ENCODE data around the gene NOL4L.

NOL4L gene

DNA sequence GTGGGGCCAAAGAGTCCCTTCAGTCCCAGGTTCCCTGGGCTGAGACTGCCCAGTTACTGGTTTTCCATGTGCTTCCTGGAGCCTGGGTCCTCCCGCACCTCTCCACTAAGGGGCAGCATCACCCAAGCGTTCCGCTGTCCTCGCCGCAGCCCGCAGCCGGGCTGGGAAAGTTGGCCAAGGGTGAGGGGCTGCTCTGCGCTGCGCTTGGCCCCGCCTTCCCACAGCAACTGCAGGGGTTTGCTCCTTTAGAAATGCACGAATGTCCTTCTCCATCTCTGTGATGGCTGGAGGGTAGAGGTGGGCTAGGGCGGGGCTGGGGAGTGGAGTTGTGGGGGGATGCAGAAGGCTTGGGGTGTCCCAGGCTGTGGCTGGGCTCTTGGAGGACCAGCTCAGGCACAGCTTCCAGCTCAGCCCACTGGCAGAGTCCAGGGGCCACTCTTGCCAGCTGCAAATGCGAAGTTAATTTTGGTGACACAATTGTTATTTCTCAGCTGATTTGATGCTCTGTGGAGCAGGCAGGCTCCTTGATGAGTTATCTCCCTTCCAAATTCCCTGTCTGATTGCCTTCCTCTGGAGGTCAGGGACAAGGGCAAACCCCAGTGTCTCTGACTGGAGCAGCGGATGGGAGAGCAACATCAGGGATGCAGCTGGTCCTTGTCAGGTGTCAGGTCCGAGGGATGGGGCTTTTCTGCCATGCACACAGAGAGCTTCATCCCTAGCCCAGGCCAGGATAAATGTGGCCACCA, 63.2 kb downstream of the NOL4L start:
- DNase-seq: peak; percentile 67 to 69

GRCh38 chr20:32520927-32521203, 64.3 kb downstream of the NOL4L start:
- DNase-seq: no peak

DNA sequence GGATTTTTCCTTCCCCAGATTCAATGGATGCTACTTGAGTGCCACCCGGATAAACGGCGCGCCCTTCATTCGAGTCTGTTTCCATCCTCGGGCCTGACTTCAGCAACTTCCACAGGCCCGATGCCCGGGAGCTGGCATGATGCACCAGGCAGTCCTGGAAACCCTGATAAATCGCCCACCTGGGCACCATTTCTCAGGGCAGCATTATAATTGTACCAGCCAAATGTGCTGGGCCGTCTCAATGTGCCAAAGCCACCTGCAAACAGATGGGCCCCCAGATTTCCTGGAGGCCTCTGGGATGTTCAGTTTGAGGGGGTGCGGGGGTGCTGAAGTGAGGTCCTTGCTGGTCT, 65.8 kb downstream of the NOL4L start:
- no peak for DNase-seq

DNA sequence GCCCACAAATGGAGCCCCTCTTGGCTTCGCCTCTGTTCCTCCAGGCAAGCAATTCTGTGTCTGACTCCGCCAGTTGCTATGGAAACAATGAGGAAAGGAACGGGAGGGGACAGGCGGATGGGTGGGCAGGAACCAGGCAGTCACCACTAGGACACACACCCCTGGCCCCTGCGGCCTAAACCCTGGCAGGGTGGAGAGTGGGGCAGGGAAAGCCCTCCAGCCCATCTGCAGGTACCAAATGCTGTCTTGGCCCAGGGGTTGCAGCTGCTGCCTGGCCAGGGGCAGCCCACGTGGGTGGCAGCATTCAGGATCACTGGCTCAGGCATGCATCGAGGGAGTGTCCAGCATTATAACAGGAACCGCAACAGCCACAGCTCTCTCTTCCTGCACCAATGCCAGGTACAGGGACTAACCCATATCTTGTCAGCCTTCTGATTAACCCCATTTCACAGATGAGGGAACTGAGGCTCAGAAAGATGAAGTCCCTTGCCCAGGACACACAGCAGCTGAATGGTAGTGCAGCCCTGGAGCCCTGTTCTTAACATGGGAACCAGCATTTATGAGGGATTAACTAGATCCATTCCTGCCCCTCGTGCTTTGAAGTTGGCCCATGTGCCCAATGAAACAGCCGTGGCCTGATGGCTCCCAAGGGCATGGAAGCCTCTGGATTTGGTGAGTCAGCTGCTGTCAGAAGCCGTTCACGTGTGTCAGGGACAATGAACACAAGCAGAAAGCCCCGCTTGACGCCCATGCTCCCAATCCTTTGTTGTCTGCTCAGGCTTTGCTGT, 66.3 kb downstream of the NOL4L start:
- DNase-seq: no peak

GRCh38 chr20:32517914-32518592, 67.1 kb downstream of the NOL4L start:
- DNase-seq: no peak

- no peak for DNase-seq
Measured at GRCh38 chr20:32517518-32517873, 67.6 kb downstream of the NOL4L start.

DNA sequence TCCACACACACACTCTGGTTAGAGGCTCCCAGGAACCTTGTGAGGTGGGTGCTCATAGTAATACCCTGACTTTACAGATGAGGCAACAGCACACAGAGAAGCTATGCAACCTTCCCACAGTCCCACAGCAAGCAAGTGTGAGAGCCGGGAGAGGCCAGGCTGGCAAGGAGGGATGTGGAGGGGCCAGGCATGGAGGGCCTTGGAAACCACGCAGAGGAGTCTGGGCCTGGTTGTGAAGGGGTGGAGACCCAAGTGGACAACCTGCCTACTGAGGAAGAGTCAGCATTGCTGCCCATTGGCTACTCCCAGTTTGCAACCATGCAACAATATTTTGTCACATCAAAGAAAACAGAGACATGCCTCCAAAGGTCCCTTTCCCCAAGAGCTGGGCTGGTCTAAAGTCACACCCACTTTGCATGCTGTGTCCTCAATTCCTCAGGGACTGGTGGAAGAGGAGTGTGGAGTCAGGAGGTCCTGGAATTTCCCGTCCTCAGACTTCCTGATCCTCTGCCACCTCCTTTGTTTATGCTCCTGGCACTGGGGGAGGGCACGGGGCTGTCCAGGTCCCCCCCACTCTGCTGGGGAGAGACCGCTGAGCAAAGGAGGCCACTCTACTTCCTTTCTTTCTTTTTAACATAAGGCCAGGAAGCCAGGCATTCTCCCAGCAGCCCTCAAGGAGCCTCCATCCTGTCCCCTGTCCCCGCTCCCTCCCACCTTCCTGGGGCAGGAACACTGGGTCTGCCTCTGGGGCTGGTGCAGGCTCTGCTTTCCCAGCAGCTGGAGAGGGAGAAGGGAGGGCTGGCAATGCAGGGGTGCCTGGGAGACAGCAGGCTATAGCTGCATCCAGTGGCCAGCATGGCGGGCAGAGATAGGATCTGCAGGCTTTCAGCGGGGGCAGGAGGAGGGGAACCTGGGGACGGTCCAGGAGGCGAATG, 68.3 kb downstream of the NOL4L start:
- no peak for DNase-seq

- DNase-seq: no peak
Measured at GRCh38 chr20:32515631-32516101, 69.5 kb downstream of the NOL4L start.

GRCh38 chr20:32514760-32515159, 70.4 kb downstream of the NOL4L start:
- no peak for DNase-seq

DNA sequence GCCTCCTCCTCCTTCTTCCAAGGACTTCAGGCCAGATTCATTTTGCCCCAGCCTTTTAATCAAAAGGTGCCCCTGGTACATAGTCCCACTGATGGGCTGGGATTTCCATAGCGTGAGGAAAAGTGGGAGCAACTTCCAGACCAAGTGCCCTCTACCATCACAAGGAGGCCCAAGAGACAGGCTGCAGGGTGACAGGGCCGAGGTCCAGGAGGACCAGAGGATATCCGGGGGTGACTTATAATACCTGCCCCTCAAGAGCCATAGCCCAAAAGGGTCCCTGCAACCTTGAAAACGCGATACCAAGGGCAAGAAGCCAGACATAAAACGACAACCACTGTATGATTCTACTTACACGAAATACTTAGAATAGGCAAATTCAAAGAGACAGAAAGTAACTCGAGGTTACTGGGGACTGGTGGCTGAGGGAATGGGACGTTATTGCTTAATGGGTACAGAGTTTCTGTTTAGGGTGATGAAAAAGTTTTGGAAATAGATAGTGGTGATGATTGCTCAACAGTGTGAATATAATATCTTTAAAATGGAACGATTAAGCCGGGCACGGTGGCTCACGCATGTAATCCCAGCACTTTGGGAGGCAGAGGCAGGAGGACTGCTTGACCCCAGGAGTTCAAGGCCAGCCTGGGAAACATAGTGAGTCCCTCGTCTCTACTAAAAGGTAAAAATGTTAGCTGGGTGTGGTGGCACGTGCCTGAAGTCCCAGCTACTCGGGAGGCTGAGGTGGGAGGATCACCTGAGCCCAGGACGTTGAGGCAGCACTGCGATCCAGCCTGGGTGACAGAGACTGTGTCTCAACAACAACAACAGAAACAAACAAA, 71.9 kb downstream of the NOL4L start:
- DNase-seq: no peak

- DNase-seq: no peak
Measured at GRCh38 chr20:32512047-32512385, 73.1 kb downstream of the NOL4L start.

GRCh38 chr20:32511358-32512046, 73.6 kb downstream of the NOL4L start:
- DNase-seq: no peak

DNA sequence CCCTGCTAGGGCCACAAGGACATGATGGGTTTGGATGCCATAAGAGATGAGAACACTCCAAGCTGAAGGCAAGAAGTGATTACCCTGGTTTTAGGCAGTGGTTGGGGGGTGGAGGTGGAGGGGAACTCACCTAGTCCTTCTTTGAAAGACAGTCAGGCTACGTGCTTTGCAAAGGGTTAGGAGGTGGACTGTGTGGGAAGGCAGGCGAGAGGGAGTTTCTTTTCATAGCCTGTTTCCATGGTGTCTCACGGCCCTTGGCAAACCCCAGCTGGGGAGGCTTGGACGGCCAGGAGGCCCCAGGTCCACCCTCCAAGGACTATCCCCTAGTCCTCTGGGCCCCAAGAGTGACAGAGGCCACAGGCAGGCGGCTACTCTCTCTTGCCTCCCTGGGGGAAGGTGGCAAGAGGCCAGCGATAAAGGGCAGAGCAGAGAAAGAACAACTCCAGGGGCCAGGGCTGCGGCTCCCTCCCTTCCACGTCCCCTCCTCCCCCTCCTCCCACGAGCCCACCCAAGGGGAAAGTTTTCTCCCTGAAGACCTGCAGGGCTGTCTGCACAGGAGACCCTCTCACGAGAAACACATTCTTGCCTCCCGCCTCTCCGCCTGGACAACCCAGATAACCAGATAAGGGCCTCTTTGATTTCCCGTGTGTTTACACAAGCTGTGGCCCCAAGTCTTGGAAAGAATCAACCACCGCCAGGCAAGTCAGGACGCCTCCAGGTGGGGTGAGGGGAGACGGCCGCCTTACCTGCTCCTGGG, 74.4 kb downstream of the NOL4L start:
- DNase-seq: no peak

GRCh38 chr20:32510120-32510600, 75.0 kb downstream of the NOL4L start:
- no peak for DNase-seq

GRCh38 chr20:32509639-32510066, 75.5 kb downstream of the NOL4L start:
- DNase-seq: peak; percentile 28 to 50

DNA sequence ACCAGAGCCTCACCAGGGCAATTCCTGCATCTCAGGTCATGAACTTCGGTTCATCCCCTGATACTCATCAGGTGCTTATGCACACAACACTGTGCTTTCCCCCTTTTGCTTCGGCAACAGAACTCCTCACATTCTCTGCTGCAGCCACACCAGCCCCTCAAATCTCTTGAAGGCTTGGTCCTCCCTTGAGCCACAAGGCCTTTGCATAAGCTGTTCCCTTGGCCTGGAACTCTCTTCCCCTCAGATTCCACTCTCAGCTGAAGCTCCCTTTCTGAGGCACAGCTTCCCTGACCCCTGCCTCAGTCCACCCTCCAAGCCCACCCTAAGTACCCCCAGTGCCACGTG, 76.4 kb downstream of the NOL4L start:
- DNase-seq: no peak

DNA sequence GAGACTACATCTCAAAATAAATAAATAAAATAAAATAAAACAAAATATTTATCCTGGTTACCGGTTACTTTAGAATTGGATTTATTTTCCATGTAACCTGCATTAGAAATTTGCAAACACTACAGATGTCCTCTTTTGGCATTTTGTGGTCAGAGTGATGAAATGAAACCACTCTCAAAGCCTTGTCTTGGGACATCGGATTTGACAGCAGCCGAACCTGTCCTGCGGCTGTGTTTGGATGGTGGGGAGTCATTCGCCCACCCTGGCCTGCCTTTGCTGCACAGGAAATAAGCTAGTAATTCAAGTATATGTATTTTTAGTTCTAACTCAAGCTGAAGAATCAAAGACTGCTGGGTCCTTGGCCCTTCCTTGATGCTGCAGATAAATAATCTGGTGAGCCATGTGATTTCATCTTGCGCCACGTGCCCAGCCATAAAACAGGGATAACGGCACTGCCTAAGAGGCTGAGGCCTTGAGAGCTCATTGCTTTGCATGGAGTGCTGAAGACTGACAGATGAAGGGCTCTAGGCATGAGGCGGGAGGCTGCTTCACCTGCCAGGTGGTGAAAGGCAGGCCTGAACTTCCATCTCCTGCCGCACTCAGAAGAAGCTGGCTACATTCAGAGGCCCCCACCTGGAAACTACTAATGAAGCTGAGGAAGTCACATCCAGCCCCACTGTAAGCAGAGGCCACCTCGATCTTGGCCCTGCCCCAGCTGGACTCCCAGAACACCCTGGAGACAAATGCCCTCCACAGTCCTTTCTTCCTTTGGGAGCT, 76.9 kb downstream of the NOL4L start:
- no peak for DNase-seq

GRCh38 chr20:32506721-32507120, 78.4 kb downstream of the NOL4L start:
- no peak for DNase-seq

DNA sequence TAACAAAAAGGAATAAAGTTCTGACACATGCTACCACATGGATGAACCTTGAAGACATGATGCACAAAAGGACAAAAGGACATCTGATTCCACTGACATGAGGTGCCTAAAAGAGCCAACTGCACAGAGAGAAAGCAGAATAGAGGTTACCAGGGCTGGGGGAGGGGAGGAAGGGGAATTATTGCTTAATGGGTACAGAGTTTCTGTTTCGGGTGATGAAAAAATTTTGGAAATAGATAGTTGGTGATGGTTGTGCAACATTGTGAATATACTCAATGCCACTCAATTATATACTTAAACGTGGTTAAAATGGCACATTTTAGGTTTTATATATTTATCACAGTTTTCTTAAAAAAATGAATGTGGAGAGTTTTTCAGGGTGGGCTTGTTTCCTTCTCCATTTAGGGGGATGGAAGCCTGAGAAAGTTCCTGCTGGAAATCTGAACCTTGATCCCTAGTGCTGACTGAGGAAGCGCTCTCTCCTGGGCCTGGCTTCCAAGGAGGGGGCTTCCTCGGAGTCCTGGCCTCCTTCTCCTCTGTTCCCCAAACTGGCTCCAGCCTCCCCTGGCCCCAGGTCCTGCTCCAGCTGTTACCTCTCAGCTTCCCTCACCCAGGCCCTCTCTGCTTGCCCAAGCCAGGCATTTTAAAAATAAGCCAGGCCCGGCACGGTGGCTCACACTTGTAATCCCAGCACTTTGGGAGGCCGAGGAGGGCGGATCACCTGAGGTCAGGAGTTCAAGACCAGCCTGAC, 79.2 kb downstream of the NOL4L start:
- no peak for DNase-seq
